HG02642 (cell line): ENCODE results near the gene SIL1.
"Not testable (repeated sequence)": the region's sequence is repeated elsewhere in the genome, so short reads cannot be mapped to it uniquely, and the experiment has no call there.

Source experiments
- ATAC-seq: cut with Tn5 transposase; IDR thresholded peaks from one replicate; pipeline ENCODE4 v1.9.1; 2021; ENCODE audit warnings: mild to moderate bottlenecking; ENCODE audit not compliant: unreplicated experiment, poor library complexity

Gene SIL1

GRCh38 chr5:139205124-139205523 lies 7.0 kb upstream of the SIL1 start:
- no peak for ATAC-seq

DNA sequence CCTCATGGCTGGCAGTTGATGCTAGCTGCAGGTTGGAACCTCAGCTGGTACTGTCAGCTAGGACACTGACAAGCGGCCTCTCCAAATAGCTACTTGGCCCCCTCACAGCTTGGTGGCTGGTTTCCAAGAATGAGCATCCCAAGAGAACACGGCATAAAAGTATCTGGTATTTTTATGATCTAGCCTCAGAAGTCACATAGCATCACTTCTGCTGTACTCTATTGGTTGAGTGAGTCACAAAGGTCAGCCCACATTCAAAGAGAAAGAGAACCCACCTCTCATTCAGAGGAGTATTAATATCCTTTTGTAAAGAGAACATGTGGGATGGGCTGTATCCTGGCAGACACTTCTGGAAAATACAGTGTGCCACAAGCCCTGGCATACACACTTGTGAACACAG lies 6.0 kb upstream of the SIL1 start:
- ATAC-seq, result no peak

DNA sequence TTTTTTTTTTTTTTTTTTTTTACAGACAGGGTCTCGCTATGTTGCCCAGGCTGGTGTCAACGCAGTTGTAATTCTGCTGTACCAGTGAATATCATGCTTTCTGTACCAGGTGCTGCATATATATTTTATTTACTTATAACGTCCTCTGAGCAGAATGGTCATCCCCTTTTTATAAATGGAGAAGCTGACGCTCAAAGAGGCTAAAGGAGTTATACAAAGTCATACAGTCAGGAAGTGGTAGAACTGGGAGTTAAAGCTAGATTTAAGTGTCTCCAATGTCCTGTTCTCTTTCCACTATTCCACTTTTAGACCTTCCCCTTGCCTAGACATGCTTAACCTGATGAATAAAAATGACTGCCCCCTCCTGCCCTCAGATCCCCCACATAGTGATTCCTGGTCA lies 1.2 kb upstream of the SIL1 start:
- ATAC-seq, result no peak

- ATAC-seq, result no peak
Measured at GRCh38 chr5:139196296-139196956, 1.7 kb downstream of the SIL1 start.

DNA sequence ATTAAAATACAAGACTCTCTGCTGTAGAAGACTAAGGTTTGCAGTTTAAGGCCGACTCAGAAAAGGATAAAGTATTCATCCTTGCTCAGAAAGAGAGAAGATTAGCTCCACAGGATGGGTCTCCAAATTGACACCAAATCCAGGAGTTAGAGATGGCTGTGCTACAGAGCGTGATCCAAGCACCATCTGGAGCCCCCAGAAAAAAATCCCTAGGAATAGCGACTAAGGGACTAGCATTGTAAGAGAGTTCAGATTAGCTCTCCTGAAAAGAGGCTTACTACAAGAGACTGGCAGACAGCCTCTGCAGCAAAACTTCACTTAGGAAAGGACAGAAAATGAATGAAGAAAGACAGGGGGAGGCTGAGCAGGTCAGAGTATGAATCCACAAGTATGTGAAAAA lies 3.7 kb downstream of the SIL1 start:
- no peak for ATAC-seq

DNA sequence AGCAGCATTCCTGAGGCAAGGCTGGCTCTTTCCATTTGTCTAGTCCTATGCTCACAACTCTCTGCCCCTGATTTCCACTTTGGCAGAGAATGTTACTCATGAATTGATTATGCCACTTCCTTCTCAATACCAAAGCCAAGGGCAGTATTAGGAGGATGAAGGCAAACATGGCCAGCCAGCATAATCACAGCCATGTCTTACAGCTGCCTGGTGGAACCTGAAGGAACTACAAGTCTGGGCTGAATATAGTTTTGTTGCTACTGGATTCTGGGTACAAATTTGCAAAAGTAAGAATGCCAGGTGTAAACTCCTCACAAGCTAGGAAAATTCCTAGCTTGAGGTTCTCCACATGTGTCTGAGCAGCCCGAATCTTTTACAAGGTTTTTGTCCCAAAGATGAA lies 4.2 kb downstream of the SIL1 start:
- no peak for ATAC-seq

- not testable (repeated sequence) for ATAC-seq
Measured at GRCh38 chr5:139192906-139193305, 5.3 kb downstream of the SIL1 start.

DNA sequence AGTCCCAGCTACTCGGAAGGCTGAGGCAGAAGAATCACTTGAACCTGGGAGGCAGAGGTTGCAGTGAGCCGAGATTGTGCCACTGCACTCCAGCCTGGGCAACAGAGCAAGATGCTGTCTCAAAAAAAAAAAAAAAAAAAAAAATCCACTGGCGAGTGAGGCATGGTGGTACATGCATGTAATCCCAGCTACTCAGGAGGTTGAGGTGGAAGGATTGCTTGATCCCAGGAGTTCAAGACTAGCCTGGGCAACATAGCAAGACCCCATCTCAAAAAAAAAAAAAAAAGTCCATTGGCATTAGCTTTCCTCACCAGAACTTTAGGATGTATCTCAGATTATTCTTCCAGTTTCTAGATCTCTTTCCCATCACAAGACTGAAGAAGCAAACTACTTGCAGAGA lies 6.2 kb downstream of the SIL1 start:
- not testable (repeated sequence) for ATAC-seq

DNA sequence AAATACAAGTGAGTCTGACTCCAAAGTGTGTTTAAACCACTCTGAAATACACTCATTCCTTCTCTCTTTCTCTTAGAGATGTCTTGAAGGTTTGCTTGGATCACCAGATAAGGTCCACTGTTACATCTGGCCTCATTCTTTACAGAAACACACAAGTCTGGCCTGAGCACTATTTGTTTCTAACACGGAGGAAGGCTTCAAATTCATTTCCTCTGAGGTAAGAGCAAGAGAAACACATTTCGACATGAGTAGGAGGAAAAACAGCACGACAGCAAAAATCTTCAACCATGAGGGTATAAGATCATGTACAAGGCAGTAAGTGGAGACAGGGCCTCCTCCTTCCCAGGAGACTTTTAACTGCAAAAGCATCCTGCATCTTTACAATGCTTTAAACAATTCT lies 8.0 kb downstream of the SIL1 start:
- no peak for ATAC-seq

DNA sequence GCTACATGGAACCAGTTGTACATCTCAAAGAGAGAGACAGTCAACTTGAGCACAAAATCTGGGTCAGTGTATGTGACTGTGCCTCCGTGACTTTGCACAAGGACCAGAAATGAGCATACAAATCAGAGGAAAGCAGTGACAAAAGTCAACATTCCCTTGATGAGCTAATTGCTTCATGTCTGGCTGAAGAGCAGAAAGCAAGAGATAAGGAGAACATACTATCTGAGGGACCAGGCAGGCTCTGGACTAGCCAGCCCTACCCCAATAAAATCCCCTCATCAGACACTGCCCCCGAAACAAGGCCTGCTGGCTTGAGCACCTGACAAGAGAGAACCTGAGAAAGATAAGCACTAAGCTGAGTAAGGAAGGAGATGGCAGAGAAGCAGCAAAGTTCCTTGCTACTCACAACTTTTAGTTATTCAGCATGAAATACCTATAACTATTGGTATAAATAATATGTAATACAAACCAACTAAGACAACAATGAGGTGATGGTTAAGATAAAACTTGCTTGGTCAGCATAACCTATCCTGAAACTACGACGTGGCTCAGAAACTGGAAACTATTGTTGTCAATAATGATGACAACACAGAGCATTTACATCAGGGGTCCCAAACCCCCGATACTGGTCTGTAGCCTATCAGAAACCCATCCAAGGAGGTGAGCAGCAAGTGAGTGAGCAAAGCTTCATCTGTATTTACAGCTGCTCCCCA lies 9.5 kb downstream of the SIL1 start:
- ATAC-seq, result no peak

- ATAC-seq, result no peak
Measured at GRCh38 chr5:139186752-139187326, 11.3 kb downstream of the SIL1 start.

DNA sequence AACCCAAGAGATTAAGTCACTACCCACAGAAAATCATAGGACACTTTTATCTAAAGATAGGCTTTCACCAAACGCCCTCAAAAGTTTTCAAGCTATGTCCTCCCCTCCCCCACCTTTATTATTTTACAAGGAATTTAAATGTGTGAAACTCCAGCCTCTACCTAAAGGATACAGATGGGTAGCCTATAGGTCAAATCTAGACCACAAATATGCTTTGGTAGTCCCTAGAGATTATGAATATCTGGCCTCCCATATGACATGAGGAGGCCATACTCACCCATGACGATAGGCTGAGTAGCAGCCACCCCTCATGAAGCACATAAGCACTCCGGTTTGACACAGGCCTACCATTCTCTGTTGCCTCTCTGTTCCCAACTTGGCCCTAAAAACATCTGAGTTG lies 11.9 kb downstream of the SIL1 start:
- ATAC-seq, result no peak

DNA sequence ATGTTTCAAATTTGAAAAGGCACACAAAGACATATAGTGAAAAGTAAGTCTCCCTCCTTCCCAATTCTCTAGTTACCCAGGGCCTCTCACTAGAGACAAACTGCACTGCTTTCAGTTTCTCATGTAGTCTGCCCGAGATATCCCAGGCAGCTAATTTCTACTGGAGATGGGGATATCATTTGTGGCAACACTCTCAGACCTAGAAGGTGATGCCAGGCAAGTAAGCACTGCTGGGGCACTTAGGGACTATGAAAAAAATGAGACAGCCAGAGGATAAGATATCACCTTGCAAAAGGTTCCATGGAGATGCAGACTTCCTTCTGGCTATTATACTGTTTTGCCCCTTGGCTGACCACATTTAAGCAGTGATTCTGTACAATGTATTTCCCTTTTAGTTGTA lies 12.6 kb downstream of the SIL1 start:
- no peak for ATAC-seq

GRCh38 chr5:139183502-139183901 lies 14.7 kb downstream of the SIL1 start:
- no peak for ATAC-seq

GRCh38 chr5:139182528-139183296 lies 15.5 kb downstream of the SIL1 start:
- no peak for ATAC-seq

GRCh38 chr5:139181835-139182452 lies 16.2 kb downstream of the SIL1 start:
- no peak for ATAC-seq

- ATAC-seq, result no peak
Measured at GRCh38 chr5:139181322-139181730, 16.8 kb downstream of the SIL1 start.

GRCh38 chr5:139180850-139181249 lies 17.3 kb downstream of the SIL1 start:
- no peak for ATAC-seq

DNA sequence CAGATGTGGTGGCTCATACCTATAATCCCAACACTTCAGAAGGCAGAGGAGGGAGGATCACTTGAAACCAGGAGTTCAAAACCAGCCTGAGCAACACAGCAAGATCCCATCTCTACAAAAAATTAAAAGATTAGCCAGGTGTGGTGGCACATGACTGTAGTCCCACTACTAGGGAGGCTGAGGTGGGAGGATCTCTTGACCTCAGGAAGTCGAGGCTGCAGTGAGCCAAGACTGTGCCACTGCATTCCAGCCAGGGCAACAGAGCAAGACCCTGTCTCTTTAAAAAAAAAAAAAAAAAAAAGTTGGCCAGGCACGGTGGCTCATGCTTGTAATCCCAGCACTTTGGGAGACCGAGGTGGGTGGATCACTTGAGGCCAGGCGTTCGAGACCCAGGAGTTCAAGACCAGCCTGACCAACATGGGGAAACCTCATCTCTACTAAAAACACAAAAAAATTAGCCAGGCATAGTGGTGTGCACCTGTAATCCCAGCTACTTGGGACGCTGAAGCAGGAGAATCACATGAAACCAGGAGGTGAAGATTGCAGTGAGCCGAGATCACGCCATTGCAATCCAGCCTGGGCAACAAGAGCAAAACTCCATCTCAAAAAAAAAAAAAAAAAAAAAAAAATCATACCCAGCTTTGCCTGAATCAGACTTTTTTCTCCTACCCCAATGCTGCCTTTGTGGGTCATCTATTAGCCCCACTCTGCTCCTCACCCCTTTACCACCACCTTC lies 18.2 kb downstream of the SIL1 start:
- ATAC-seq, result not testable (repeated sequence)

DNA sequence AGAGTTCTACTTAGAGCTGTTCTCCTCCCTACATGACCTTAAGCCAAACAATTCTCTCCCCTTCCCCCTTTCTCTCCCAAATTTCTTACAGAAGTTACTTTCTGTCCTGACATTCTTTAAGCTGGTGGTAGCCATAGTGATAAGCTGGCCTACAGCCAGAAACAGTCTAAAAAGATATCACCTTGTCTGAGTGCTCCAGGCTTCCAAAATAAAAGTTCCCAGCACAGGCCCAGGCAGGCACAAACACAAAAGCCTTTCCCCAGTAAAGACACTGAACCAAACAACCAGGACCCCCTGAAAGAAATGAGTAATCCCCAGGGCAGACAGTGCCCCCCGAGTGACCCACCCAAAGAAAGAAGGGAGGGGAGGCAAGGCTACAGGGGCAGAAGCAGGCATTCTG lies 19.2 kb downstream of the SIL1 start:
- no peak for ATAC-seq
